ENCODE data around the gene CLEC2L.
"Not testable (repeated sequence)": the region's sequence is repeated elsewhere in the genome, so short reads cannot be mapped to it uniquely, and the experiment has no call there.

The CLEC2L gene

GRCh38 chr7:139523968-139524815 lies 707 bp downstream of the CLEC2L start:
- no peak for DNase-seq

GRCh38 chr7:139525239-139525638 lies 1.8 kb downstream of the CLEC2L start:
- no peak for DNase-seq

- DNase-seq = no peak
Measured at GRCh38 chr7:139525750-139526149, 2.3 kb downstream of the CLEC2L start.

GRCh38 chr7:139526578-139527544 lies 3.4 kb downstream of the CLEC2L start:
- DNase-seq = no peak

- no peak for DNase-seq
Measured at GRCh38 chr7:139531094-139531493, 7.6 kb downstream of the CLEC2L start.

GRCh38 chr7:139532636-139533155 lies 9.2 kb downstream of the CLEC2L start:
- DNase-seq = no peak

GRCh38 chr7:139534096-139534495 lies 10.6 kb downstream of the CLEC2L start:
- DNase-seq = no peak

- no peak for DNase-seq
Measured at GRCh38 chr7:139534966-139535651, 11.6 kb downstream of the CLEC2L start.

GRCh38 chr7:139536152-139536551 lies 12.7 kb downstream of the CLEC2L start:
- DNase-seq = no peak

GRCh38 chr7:139538881-139539635 lies 15.6 kb downstream of the CLEC2L start:
- DNase-seq = no peak

- no peak for DNase-seq
Measured at GRCh38 chr7:139540203-139540602, 16.7 kb downstream of the CLEC2L start.

- DNase-seq = no peak
Measured at GRCh38 chr7:139541600-139542307, 18.3 kb downstream of the CLEC2L start.

- no peak for DNase-seq
Measured at GRCh38 chr7:139542308-139543151, 19.0 kb downstream of the CLEC2L start.

GRCh38 chr7:139543801-139544603 lies 20.5 kb downstream of the CLEC2L start:
- no peak for DNase-seq

GRCh38 chr7:139544645-139545044 lies 21.2 kb downstream of the CLEC2L start:
- DNase-seq = no peak

- no peak for DNase-seq
Measured at GRCh38 chr7:139548302-139549028, 25.0 kb downstream of the CLEC2L start.

GRCh38 chr7:139553991-139554700 lies 30.7 kb downstream of the CLEC2L start:
- not testable (repeated sequence) for DNase-seq
